Stimulated activated naive CD4-positive, alpha-beta T cell treated with Interleukin-2 at 50 U/mL for 16 hours (primary cell): ENCODE data around the gene ADGRD1.
"Not testable (repeated sequence)": the region's sequence is repeated elsewhere in the genome, so short reads cannot be mapped to it uniquely, and the experiment has no call there.

ENCODE experiments used
- DNase-seq: peaks from one replicate; lab custom pipeline; 2025; lab: John Stamatoyannopoulos, UW

The ADGRD1 gene

GRCh38 chr12:131055596-131056233, 102.0 kb downstream of the ADGRD1 start:
- DNase-seq: no peak

GRCh38 chr12:131056626-131057025, 102.9 kb downstream of the ADGRD1 start:
- no peak for DNase-seq

GRCh38 chr12:131057211-131057721, 103.6 kb downstream of the ADGRD1 start:
- no peak for DNase-seq

- DNase-seq: no peak
Measured at GRCh38 chr12:131057722-131058515, 104.2 kb downstream of the ADGRD1 start.

- no peak for DNase-seq
Measured at GRCh38 chr12:131058700-131059099, 105.0 kb downstream of the ADGRD1 start.

- no peak for DNase-seq
Measured at GRCh38 chr12:131060011-131060703, 106.5 kb downstream of the ADGRD1 start.

GRCh38 chr12:131061041-131061806, 107.5 kb downstream of the ADGRD1 start:
- no peak for DNase-seq

GRCh38 chr12:131063413-131063812, 109.7 kb downstream of the ADGRD1 start:
- no peak for DNase-seq

- DNase-seq: no peak
Measured at GRCh38 chr12:131063960-131064359, 110.3 kb downstream of the ADGRD1 start.

- DNase-seq: no peak
Measured at GRCh38 chr12:131065279-131065678, 111.6 kb downstream of the ADGRD1 start.

- DNase-seq: no peak
Measured at GRCh38 chr12:131065801-131066200, 112.1 kb downstream of the ADGRD1 start.

- no peak for DNase-seq
Measured at GRCh38 chr12:131066207-131066885, 112.6 kb downstream of the ADGRD1 start.

- DNase-seq: no peak
Measured at GRCh38 chr12:131066886-131067490, 113.3 kb downstream of the ADGRD1 start.

- no peak for DNase-seq
Measured at GRCh38 chr12:131067981-131068851, 114.5 kb downstream of the ADGRD1 start.

- not testable (repeated sequence) for DNase-seq
Measured at GRCh38 chr12:131068926-131069720, 115.4 kb downstream of the ADGRD1 start.

GRCh38 chr12:131070136-131070535, 116.4 kb downstream of the ADGRD1 start:
- not testable (repeated sequence) for DNase-seq

- not testable (repeated sequence) for DNase-seq
Measured at GRCh38 chr12:131070668-131071067, 117.0 kb downstream of the ADGRD1 start.

GRCh38 chr12:131071234-131071820, 117.6 kb downstream of the ADGRD1 start:
- DNase-seq: not testable (repeated sequence)

GRCh38 chr12:131071950-131072349, 118.2 kb downstream of the ADGRD1 start:
- not testable (repeated sequence) for DNase-seq
